CD4-positive, CD25-positive, alpha-beta regulatory T cell (primary cell): Measurements from ENCODE around the gene EIF4G3. TPM values are rescaled to one million over a fixed set of nuclear protein-coding genes. Genes with fewer than 3 reads are reported as not detected.

Experiments
- ATAC-seq, 2 donors: fragments of 150-1000 bp; cut with Tn5 transposase; one replicate each; pipeline ENCODE4 v1.10.0; 2021; ENCODE audit warnings: low read depth in 2 of 2, moderate number of reproducible peaks in 2 of 2, moderate library complexity in 1 of 2
- DNase-seq, 3 donors: peaks; one replicate each; pipeline versions ENCODE4 v3.0.0 to v3.0.0-alpha.2; 2012 to 2022; ENCODE audit warnings: mixed read lengths in 1 of 3
- H3K27ac ChIP-seq: one replicate; pipeline ENCODE4 v1.7.0; 2013; ENCODE audit warnings: mild to moderate bottlenecking, low read length; ENCODE audit not compliant: insufficient read depth, poor library complexity, severe bottlenecking
- H3K27me3 ChIP-seq: one replicate; pipeline ENCODE4 v1.7.0; 2013; ENCODE audit warnings: low read length; ENCODE audit not compliant: control insufficient read depth, insufficient read depth
- H3K36me3 ChIP-seq: one replicate; pipeline ENCODE4 v1.7.0; 2013; ENCODE audit warnings: mild to moderate bottlenecking, low read length, moderate library complexity; ENCODE audit not compliant: control insufficient read depth, insufficient read depth
- H3K4me1 ChIP-seq: 2 replicates; pipeline ENCODE4 v1.7.0; 2013; ENCODE audit warnings: mild to moderate bottlenecking, low read length; ENCODE audit not compliant: insufficient read depth, control insufficient read depth, poor library complexity, severe bottlenecking
- H3K4me3 ChIP-seq: one replicate; pipeline ENCODE4 v1.7.0; 2013; ENCODE audit warnings: low read depth, mild to moderate bottlenecking, low read length, moderate library complexity
- H3K9me3 ChIP-seq, 2 experiments: 1 replicate in 1 of 2; 2 replicates in 1 of 2; pipeline ENCODE4 v1.7.0; 2013; ENCODE audit warnings: low read length in 2 of 2, mild to moderate bottlenecking in 1 of 2, moderate library complexity in 1 of 2; ENCODE audit not compliant: control insufficient read depth in 2 of 2
- H3K27ac Mint-ChIP-seq, 3 donors: one replicate each; pipeline ENCODE4 v1.8.0; 2020 to 2022; ENCODE audit warnings: mild to moderate bottlenecking in 3 of 3, mixed read lengths in 3 of 3, moderate library complexity in 2 of 3
- H3K27me3 Mint-ChIP-seq: one replicate; pipeline ENCODE4 v1.8.0; 2022; ENCODE audit warnings: mild to moderate bottlenecking, mixed read lengths
- H3K36me3 Mint-ChIP-seq: one replicate; pipeline ENCODE4 v1.8.0; 2020; ENCODE audit warnings: mixed read lengths
- H3K4me1 Mint-ChIP-seq, 4 donors: one replicate each; pipeline ENCODE4 v1.8.0; 2020 to 2022; ENCODE audit warnings: mixed read lengths in 4 of 4, mild to moderate bottlenecking in 1 of 4
- H3K4me3 Mint-ChIP-seq, 4 donors: one replicate each; pipeline ENCODE4 v1.8.0; 2020 to 2022; ENCODE audit warnings: mild to moderate bottlenecking in 4 of 4, mixed read lengths in 4 of 4, moderate library complexity in 3 of 4
- H3K9me3 Mint-ChIP-seq, 7 donors: one replicate each; pipeline ENCODE4 v1.8.0; 2020 to 2022; ENCODE audit warnings: mixed read lengths in 7 of 7, mild to moderate bottlenecking in 3 of 7, moderate library complexity in 2 of 7
- polyA plus RNA-seq, 4 donors: library from polyadenylated mRNA; unstranded; fragments of 300-500 nt; fragmentation: Illumina TruSeq; gene quantifications; one replicate each; pipeline ENCODE4 v1.2.3, GENCODE V29; 2021
- total RNA-seq: library from RNA; stranded (reverse); gene quantifications from one replicate; pipeline ENCODE4 v1.2.3, GENCODE V29; 2022

The EIF4G3 gene
- total and polyA plus RNA-seq, 5 donors from 2014 or later = 2.5 to 34.4 (median 5.5) TPM

DNA sequence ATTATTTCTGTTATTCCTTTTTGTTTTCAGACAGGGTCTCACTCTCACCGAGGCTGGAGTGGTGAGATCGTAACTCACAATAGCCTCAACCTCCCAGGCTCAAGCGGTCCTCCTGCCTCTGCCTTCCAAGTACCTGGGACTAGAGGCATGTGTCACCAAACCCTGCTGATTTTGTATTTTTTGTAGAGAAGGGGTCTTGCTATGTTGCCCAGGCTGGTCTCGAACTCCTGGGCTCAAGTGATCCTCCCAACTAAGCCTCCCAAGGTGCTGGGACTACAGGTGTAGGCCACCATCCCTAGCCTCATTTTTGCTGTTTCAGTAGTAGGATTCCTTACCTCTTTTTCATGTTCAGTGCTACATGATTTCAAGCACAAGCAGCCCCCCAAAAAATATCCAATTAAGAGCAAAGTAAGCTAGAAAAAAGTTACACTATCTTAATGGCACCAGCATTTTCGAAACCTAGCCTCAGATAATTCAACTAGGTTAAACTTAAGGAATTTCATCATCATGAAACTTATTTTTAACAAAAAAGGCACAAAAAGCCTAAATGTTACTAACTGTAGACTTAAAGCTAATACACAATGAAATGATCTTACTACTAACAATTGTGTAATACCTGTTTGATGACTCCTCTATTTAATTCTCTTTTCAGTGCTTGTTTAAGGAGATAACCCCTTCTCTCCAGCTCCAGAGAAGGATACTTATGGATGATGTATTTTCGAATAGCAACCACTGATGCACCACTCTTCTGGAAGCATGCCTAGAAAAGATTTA is 406.2 kb downstream of the EIF4G3 start:
- Mint-ChIP-seq H3K9me3 (no peaks in the 10 kb centered on the region), H3K36me3 (peaks cover 46% of the 10 kb centered on the region), H3K27ac (peak overlapping the region in 1 of 3 donors; percentile 44), H3K4me3 (no peak overlapping the region), H3K27me3 (no peaks in the 10 kb centered on the region), H3K4me1 (peaks cover 0 to 13% (median 7%) of the 10 kb centered on the region in 4 donors)
- Histone ChIP-seq H3K9me3 (no peaks in the 10 kb centered on the region), H3K36me3 (peaks cover 98% of the 10 kb centered on the region), H3K27ac (no peak overlapping the region), H3K4me1 (no peaks in the 10 kb centered on the region), H3K27me3 (no peaks in the 10 kb centered on the region), H3K4me3 (no peak overlapping the region)
- no peak for DNase-seq
- ATAC-seq = no peak

- Histone ChIP-seq H3K4me3 (no peak overlapping the region), H3K9me3 (no peaks in the 10 kb centered on the region), H3K4me1 (no peaks in the 10 kb centered on the region), H3K27ac (no peak overlapping the region), H3K27me3 (no peaks in the 10 kb centered on the region), H3K36me3 (peaks cover 98% of the 10 kb centered on the region)
- no peak overlapping the region for H3K4me3 Mint-ChIP-seq
- ATAC-seq (no peak), DNase-seq (no peak)
- peaks cover 0 to 6% (median 5%) of the 10 kb centered on the region in 4 donors for H3K4me1 Mint-ChIP-seq
- H3K9me3 Mint-ChIP-seq = no peaks in the 10 kb centered on the region
- no peaks in the 10 kb centered on the region for H3K27me3 Mint-ChIP-seq
- peaks cover 42% of the 10 kb centered on the region for H3K36me3 Mint-ChIP-seq
- no peak overlapping the region for H3K27ac Mint-ChIP-seq
Observed at GRCh38 chr1:20767271-20767670, 409.4 kb downstream of the EIF4G3 start.

- peaks cover 0 to 7% (median 1%) of the 10 kb centered on the region in 4 donors for H3K4me1 Mint-ChIP-seq
- no peak overlapping the region for H3K27ac ChIP-seq
- no peak overlapping the region for H3K4me3 ChIP-seq
- no peaks in the 10 kb centered on the region for H3K27me3 ChIP-seq
- H3K36me3 Mint-ChIP-seq = peaks cover 40% of the 10 kb centered on the region
- no peaks in the 10 kb centered on the region for H3K9me3 Mint-ChIP-seq
- no peaks in the 10 kb centered on the region for H3K9me3 ChIP-seq
- no peaks in the 10 kb centered on the region for H3K27me3 Mint-ChIP-seq
- ATAC-seq (no peak), DNase-seq (no peak)
- H3K4me3 Mint-ChIP-seq = no peak overlapping the region
- H3K4me1 ChIP-seq = no peaks in the 10 kb centered on the region
- H3K27ac Mint-ChIP-seq = peak overlapping the region in 1 of 3 donors; percentile 49
- peaks cover 94% of the 10 kb centered on the region for H3K36me3 ChIP-seq
Observed at GRCh38 chr1:20763417-20763816, 413.3 kb downstream of the EIF4G3 start.

DNA sequence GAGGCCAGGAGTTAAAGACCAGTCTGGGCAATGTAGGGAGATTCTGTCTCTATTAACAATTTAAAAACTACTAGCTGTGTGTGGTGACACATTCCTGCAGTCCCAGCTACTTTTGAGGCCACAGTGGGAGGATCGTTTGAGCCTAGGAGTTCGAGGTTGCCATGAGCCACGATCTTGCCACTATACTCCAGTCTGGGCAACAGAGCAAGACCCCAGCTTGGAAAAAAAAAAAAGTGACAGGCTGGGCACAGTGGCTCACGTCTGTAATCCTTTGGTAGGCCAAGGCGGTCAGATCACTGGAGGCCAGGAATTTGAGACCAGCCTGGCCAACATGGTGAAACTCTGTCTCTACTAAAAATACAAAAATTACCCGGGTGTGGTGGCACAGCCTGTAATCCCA is 416.4 kb downstream of the EIF4G3 start:
- H3K27ac ChIP-seq = no peak overlapping the region
- Mint-ChIP-seq H3K4me1 (peaks cover 0 to 11% (median 1%) of the 10 kb centered on the region in 4 donors), H3K27me3 (no peaks in the 10 kb centered on the region), H3K36me3 (peaks cover 49% of the 10 kb centered on the region), H3K9me3 (no peaks in the 10 kb centered on the region), H3K27ac (no peak overlapping the region), H3K4me3 (no peak overlapping the region)
- DNase-seq (no peak), ATAC-seq (no peak)
- H3K36me3 ChIP-seq = peaks cover 84% of the 10 kb centered on the region
- H3K9me3 ChIP-seq = no peaks in the 10 kb centered on the region
- no peaks in the 10 kb centered on the region for H3K4me1 ChIP-seq
- H3K27me3 ChIP-seq = no peaks in the 10 kb centered on the region
- H3K4me3 ChIP-seq = no peak overlapping the region

Other genes starting within 250 kb of the EIF4G3 start
- gene ECE1, start 113.6 kb upstream of the EIF4G3 start, total RNA-seq = 140 TPM
- gene ECE1, start 113.6 kb upstream of the EIF4G3 start, polyA plus RNA-seq = 10 to 100 TPM; 25.7 to 32.3 (median 27.7) TPM